ENCODE data around the gene AP1S2.

GRCh38 chrX:15864629-15865028, 10.0 kb upstream of the AP1S2 start:
- TF ChIP-seq POLR2AphosphoS5 (IDR thresholded peaks at IDR 0.05; ENCODE audit: borderline replicate concordance, low read depth, low read length) (no peak), EZH2 (IDR thresholded peaks at IDR 0.05) (no peak)

All from SK-N-MC (cell line).